K562 (cell line): ENCODE data around the gene EZH2. TPM values are rescaled to one million over a fixed set of nuclear protein-coding genes. Genes with fewer than 3 reads are reported as not detected.

Experiments used
- AFF4 ChIP-seq: sonication (generic); formaldehyde crosslinking; IDR thresholded peaks from 2 replicates; pipeline ENCODE4 v1.8.0; 2023; ENCODE audit warnings: mild to moderate bottlenecking, missing genetic modification reagents
- CEBPG ChIP-seq, 3 experiments: fragments of 200-800 bp in 1 of 3; sonication (Bioruptor generic) in 1 of 3; sonication (generic) in 1 of 3; formaldehyde crosslinking in 1 of 3; IDR thresholded peaks in 2 of 3; conservative IDR thresholded peaks in 1 of 3; 2 replicates each; pipeline versions ENCODE4 v1.6.1 to v1.8.0; 2016 to 2022; ENCODE audit warnings: missing compliant biosample characterization in 2 of 3, missing genetic modification characterization in 2 of 3, mild to moderate bottlenecking in 1 of 3, missing genetic modification reagents in 1 of 3
- EGR1 ChIP-seq: fragments of 450-650 bp; conservative IDR thresholded peaks from 2 replicates; pipeline ENCODE4 v1.6.1; 2017; ENCODE audit warnings: mild to moderate bottlenecking
- ESRRB ChIP-seq: fragments of 250-450 bp; sonication (Bioruptor Pico); IDR thresholded peaks from 2 replicates; pipeline ENCODE4 v1.5.0; 2020; ENCODE audit warnings: mild to moderate bottlenecking, moderate library complexity, borderline replicate concordance
- FOXJ3 ChIP-seq: sonication (generic); formaldehyde crosslinking; IDR thresholded peaks from 2 replicates; pipeline ENCODE4 v1.4.0; 2020; ENCODE audit warnings: mild to moderate bottlenecking, missing genetic modification reagents
- MIER1 ChIP-seq: fragments of 450-650 bp; IDR thresholded peaks from 2 replicates; pipeline ENCODE4 v1.6.1; 2016; ENCODE audit warnings: antibody characterized with exemption, mild to moderate bottlenecking, low read depth
- MXI1 ChIP-seq: IDR thresholded peaks from 2 replicates; pipeline ENCODE4 v1.6.1; 2011; ENCODE audit warnings: low read depth, mild to moderate bottlenecking, improper control_type of control experiment, low read length
- SMAD3 ChIP-seq: fragments of 450-650 bp; formaldehyde crosslinking; conservative IDR thresholded peaks from 2 replicates; pipeline ENCODE4 v1.4.0; 2020; ENCODE audit warnings: mild to moderate bottlenecking
- SMARCC2 ChIP-seq: fragments of 450-650 bp; IDR thresholded peaks from 2 replicates; pipeline ENCODE4 v1.6.1; 2017; ENCODE audit warnings: antibody characterized with exemption, moderate library complexity, mild to moderate bottlenecking, low read depth
- SNRNP70 ChIP-seq: fragments of 200-400 bp; formaldehyde crosslinking; optimal IDR thresholded peaks from 2 replicates; pipeline ENCODE3; 2017; ENCODE audit warnings: low read depth, low read length
- TEAD4 ChIP-seq, 2 experiments: sonication (generic) in 1 of 2; formaldehyde crosslinking in 1 of 2; IDR thresholded peaks; 2 replicates each; pipeline versions ENCODE4 v1.6.1 to v1.8.0; 2012 to 2022; ENCODE audit warnings: borderline replicate concordance in 1 of 2, inconsistent platforms in 1 of 2, low read length in 1 of 2, mild to moderate bottlenecking in 1 of 2, missing genetic modification reagents in 1 of 2
- THAP12 ChIP-seq: fragments of 250-450 bp; sonication (Bioruptor Pico); IDR thresholded peaks from 2 replicates; pipeline ENCODE4 v1.9.0; 2021; ENCODE audit warnings: mild to moderate bottlenecking, inconsistent platforms
- UBTF ChIP-seq, 2 experiments: IDR thresholded peaks; 2 replicates each; pipeline ENCODE4 v1.6.1; 2012; ENCODE audit warnings: improper control_type of control experiment in 2 of 2, low read depth in 2 of 2, low read length in 2 of 2, borderline replicate concordance in 1 of 2
- ZNF79 ChIP-seq: fragments of 250-450 bp; sonication (Bioruptor Pico); IDR thresholded peaks from 2 replicates; pipeline ENCODE4 v1.4.0; 2020; ENCODE audit warnings: low read depth, mild to moderate bottlenecking, moderate library complexity
- polyA plus RNA-seq, 8 experiments: library from polyadenylated mRNA; depleted of rRNA in 4 of 8; stranded (reverse) in 5 of 8; unstranded in 3 of 8; fragments of >200 nt; fragmentation: Nextera tagmentation in 2 of 8; fragmentation: Illumina TruSeq in 1 of 8; extraction: Ambion mirVana in 2 of 8; extraction: Trizol in 1 of 8; gene quantifications; 2 replicates each; pipeline versions ENCODE4 v1.2.1 to v1.2.3, GENCODE V29; 2011 to 2014; ENCODE audit warnings: inconsistent platforms in 1 of 8, missing spikeins in 1 of 8
- total RNA-seq, 7 experiments: library from RNA; depleted of rRNA in 6 of 7; stranded (reverse); fragments of >200 nt in 6 of 7; fragmentation: Illumina TruSeq in 2 of 7; extraction: Trizol in 2 of 7; gene quantifications; 2 replicates each; pipeline versions ENCODE4 v1.2.1 to v1.2.3, GENCODE V29; 2011 to 2021; ENCODE audit warnings: low replicate concordance in 1 of 7

The EZH2 gene
- total and polyA plus RNA-seq, 9 of the 15 experiments (the other 6 are each of a cell fraction or from before 2014, with no cell fraction given), result 48.7 to 175 (median 98.6) TPM

GRCh38 chr7:148884299-148885022, 370 bp upstream of the EZH2 start (continued):
- TF ChIP-seq MXI1, result no peak
- peak; percentile 86 for TF ChIP-seq EGR1
- no peak for TF ChIP-seq FOXJ3 (CRISPR knock-in tag)
- peak; percentile 8 to 18; a peak in 1 of 4 replicates for TF ChIP-seq UBTF (IDR thresholded peaks at IDR 0.05; ENCODE audit: borderline replicate concordance in 1 of 2, low read depth in 2 of 2, low read length in 2 of 2)
- TF ChIP-seq ESRRB (CRISPR knock-in tag), result no peak
- TF ChIP-seq AFF4 (CRISPR knock-in tag), result peak; percentile 99
- TF ChIP-seq CEBPG (CRISPR knock-in tag; IDR thresholded peaks at IDR 0.05), result no peak; the same call in 1 of the 2 replicates
- no peak for TF ChIP-seq CEBPG (tag; conservative IDR thresholded peaks at IDR 0.05 in 1 of 2, IDR thresholded peaks at IDR 0.05 in 1 of 2)
- TF ChIP-seq SMARCC2, result no peak
- TF ChIP-seq TEAD4 (IDR thresholded peaks at IDR 0.05; ENCODE audit: low read length), result no peak; the same call in 1 of the 2 replicates
- peak; percentile 85; the same call in 1 of the 2 replicates for TF ChIP-seq TEAD4 (CRISPR knock-in tag; IDR thresholded peaks at IDR 0.05; ENCODE audit: borderline replicate concordance)
- TF ChIP-seq MIER1, result no peak
- no peak for TF ChIP-seq ZNF79 (CRISPR knock-in tag)
- TF ChIP-seq THAP12 (CRISPR knock-in tag), result peak; percentile 63; the same call in 1 of the 2 replicates
- TF ChIP-seq SNRNP70, result no peak
- TF ChIP-seq SMAD3 (CRISPR knock-in tag), result 0 out of 2 replicates have a peak, but pooled peaks have one; percentile 40
